ENCODE data around the gene PIEZO1.

Gene PIEZO1

DNA sequence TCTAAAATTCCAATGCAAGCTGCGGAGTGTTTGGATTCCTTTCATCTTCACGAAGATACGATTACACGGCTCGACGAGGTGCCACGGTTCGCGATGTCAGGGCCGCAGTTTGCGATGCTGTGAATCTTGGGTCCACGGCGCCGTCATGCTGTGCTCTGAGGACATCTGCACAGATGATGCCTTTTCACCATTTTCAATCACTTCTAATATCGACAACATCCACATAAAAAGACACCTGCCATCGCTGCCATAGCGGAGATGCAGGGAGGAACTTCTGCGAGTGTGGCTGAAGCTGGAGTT, 33.5 kb upstream of the PIEZO1 start:
- Histone ChIP-seq H4K8ac (ENCODE audit: low read depth, low read length) (no peak overlapping the region), H3K79me1 (ENCODE audit: low read length) (no peaks in the 10 kb centered on the region), H3K9me3 (ENCODE audit: insufficient read depth, low read depth, low read length) (no peaks in the 10 kb centered on the region), H4K91ac (ENCODE audit: low read depth, low read length) (no peak overlapping the region), H3K4ac (ENCODE audit: low read depth, low read length) (no peak overlapping the region), H2BK5ac (ENCODE audit: low read depth, low read length, poor library complexity) (no peak overlapping the region), H3K27ac (ENCODE audit: low read depth, low read length) (no peak overlapping the region), H2BK12ac (ENCODE audit: low read length) (no peak overlapping the region), H3K18ac (ENCODE audit: low read length) (no peak overlapping the region), H3K36me3 (ENCODE audit: control insufficient read depth in 1 of 2, insufficient read depth in 2 of 2, low read length in 2 of 2) (peaks cover 24 to 26% of the 10 kb centered on the region in 2 experiments), H3K4me1 (ENCODE audit: control insufficient read depth in 1 of 2, insufficient read depth in 2 of 2, low read length in 2 of 2) (no peaks in the 10 kb centered on the region), H3K23ac (ENCODE audit: low read length) (no peak overlapping the region), H3K4me2 (ENCODE audit: low read length) (no peak overlapping the region), H2AFZ (ENCODE audit: insufficient read depth, low read length, poor library complexity) (no peak overlapping the region), H3K4me3 (ENCODE audit: low read depth, low read length) (peak overlapping the region; percentile 33), H3K14ac (ENCODE audit: low read length) (no peak overlapping the region), H3K9ac (ENCODE audit: low read length) (no peak overlapping the region), H4K12ac (ENCODE audit: low read depth, low read length) (no peak overlapping the region), H2BK120ac (ENCODE audit: insufficient read depth, low read length, poor library complexity) (no peak overlapping the region), H2AK5ac (ENCODE audit: low read length) (no peak overlapping the region), H3K79me2 (ENCODE audit: control insufficient read depth, insufficient read depth, low read length, poor library complexity) (no peaks in the 10 kb centered on the region), H3K27me3 (ENCODE audit: insufficient read depth, low read length) (no peaks in the 10 kb centered on the region)
- WGBS (ENCODE audit: extremely low coverage, insufficient coverage, insufficient read length), result no CpG with 5 or more reads among the region's 18 CpGs
- DNase-seq, result no peak

DNA sequence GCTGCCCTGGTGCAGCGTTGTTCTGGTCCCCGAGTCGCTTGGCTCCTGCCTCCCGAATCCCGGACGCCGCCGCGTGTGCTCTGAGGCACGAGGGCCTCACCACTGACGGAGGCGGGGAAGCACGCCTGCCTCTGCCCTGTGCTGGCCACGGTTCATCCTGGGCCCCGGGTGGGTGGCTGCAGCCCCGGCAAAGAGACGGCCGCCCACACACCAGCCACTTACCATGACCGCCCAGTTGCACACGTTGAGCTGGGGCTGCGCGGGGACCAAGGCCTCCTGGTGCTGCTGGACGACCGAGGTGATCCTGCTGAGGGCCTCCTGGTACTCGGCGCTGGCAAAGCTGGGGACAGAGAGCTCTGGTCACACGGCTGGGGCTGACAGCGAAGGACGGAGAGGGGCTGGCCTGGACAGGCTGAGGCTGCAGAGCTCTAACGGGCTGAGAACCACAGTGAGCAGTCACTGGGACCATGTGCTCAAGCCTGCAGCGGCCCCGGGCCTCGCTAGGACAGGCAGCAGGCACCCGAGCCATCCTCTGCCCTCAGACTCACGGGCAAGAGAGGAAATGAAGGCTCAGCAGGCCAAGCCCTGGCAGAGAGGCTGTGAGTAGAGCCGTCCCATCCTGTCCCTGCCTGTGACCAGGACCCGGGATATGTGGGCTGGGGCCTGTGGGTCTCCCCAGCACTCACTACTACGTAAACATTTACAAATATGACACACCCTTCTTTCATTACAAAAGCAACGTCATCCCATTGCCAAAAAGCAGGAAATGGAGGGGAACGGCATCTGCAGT, 33.0 kb upstream of the PIEZO1 start:
- peaks cover 24 to 26% of the 10 kb centered on the region in 2 experiments for H3K36me3 ChIP-seq (ENCODE audit: control insufficient read depth in 1 of 2, insufficient read depth in 2 of 2, low read length in 2 of 2)
- no peaks in the 10 kb centered on the region for H3K27me3 ChIP-seq (ENCODE audit: insufficient read depth, low read length)
- no peaks in the 10 kb centered on the region for H3K79me1 ChIP-seq (ENCODE audit: low read length)
- H3K4me1 ChIP-seq (ENCODE audit: control insufficient read depth in 1 of 2, insufficient read depth in 2 of 2, low read length in 2 of 2), result no peaks in the 10 kb centered on the region
- H2BK12ac ChIP-seq (ENCODE audit: low read length), result no peak overlapping the region
- H3K18ac ChIP-seq (ENCODE audit: low read length), result no peak overlapping the region
- no peak overlapping the region for H4K91ac ChIP-seq (ENCODE audit: low read depth, low read length)
- no CpG with 5 or more reads among the region's 40 CpGs for WGBS (ENCODE audit: extremely low coverage, insufficient coverage, insufficient read length)
- no peak overlapping the region for H4K12ac ChIP-seq (ENCODE audit: low read depth, low read length)
- H3K9ac ChIP-seq (ENCODE audit: low read length), result no peak overlapping the region
- no peaks in the 10 kb centered on the region for H3K79me2 ChIP-seq (ENCODE audit: control insufficient read depth, insufficient read depth, low read length, poor library complexity)
- no peak overlapping the region for H4K8ac ChIP-seq (ENCODE audit: low read depth, low read length)
- H3K4me3 ChIP-seq (ENCODE audit: low read depth, low read length), result no peak overlapping the region
- no peak overlapping the region for H2BK5ac ChIP-seq (ENCODE audit: low read depth, low read length, poor library complexity)
- DNase-seq, result peak in 1 of 2 donors; percentile 4
- no peak overlapping the region for H3K23ac ChIP-seq (ENCODE audit: low read length)
- H2BK120ac ChIP-seq (ENCODE audit: insufficient read depth, low read length, poor library complexity), result no peak overlapping the region
- no peak overlapping the region for H3K4ac ChIP-seq (ENCODE audit: low read depth, low read length)
- no peaks in the 10 kb centered on the region for H3K9me3 ChIP-seq (ENCODE audit: insufficient read depth, low read depth, low read length)
- no peak overlapping the region for H2AK5ac ChIP-seq (ENCODE audit: low read length)
- H3K27ac ChIP-seq (ENCODE audit: low read depth, low read length), result no peak overlapping the region
- H2AFZ ChIP-seq (ENCODE audit: insufficient read depth, low read length, poor library complexity), result no peak overlapping the region
- no peak overlapping the region for H3K4me2 ChIP-seq (ENCODE audit: low read length)
- H3K14ac ChIP-seq (ENCODE audit: low read length), result no peak overlapping the region

DNA sequence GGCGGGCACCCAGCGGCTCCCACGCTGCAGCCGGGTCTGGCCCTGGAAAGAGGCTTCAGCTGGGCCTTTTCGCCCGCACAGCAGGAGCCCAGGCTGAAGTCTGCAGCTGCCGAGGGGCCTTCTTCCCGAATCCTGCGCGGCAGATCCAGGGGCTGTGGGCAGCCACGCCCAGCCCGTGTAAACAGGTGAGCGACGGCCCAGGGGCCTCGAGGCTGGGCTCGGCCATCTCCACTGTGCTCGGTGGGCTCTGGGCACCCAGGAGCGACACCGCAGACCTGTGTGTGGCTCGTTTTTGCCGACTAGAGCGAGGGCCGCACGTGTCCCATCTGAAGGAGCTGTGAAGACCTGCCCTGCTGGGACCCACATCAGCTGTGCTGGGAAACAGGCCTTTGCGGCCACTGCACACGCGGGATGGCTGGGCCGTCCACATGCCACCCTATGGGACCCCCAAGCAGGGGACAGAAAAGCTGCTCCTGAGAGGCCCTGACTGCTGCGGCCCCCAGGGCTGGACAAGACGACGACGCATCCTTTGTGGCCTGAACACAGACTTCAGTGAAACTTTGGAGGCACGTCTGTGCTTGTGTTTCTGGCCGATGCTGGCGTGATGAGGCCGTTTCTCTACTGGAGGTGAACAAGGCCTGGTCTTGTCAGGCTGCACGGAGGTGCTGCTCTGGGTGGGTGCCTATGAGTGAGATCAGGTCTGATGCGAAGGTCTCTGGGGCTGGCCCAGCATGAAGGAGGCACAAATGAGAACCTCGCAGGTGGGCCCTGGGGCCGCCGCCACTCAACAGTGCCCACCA, 31.9 kb upstream of the PIEZO1 start:
- no peak overlapping the region for H3K4ac ChIP-seq (ENCODE audit: low read depth, low read length)
- H3K27ac ChIP-seq (ENCODE audit: low read depth, low read length), result no peak overlapping the region
- no CpG with 5 or more reads among the region's 41 CpGs for WGBS (ENCODE audit: extremely low coverage, insufficient coverage, insufficient read length)

DNA sequence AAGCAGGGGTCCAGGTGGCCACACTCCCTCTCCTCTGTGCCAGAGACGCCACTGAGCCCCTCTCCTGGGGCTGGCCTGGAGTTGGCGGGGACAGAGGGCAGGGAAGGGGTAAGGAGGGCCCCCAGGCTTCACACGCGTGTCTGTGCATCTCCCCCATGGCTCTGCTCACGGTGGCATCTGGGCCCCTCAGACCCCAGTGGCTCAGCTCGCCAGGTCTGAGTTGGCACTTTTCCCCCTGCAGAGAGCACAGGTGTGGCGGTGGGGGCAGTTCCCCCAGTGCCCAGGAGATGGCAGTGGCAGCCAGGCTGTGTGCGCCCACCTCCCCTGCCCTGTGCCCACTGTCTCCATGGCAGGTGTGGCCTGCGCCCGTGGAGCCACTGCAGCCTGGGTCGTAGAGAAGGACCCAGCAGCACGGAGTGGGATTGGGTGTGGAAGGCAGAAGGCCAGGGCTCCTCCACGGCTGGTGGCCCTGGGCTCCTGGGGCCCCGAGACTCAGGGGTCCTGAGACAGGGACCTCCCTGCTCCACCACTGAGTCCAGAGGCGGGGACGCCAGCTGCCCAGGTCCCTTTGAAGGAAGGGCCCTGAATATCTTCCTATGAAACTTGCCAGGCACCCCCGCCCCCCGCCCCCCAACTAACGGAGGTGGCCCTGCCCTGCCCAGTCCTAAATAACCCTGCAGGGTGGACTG, 31.0 kb upstream of the PIEZO1 start:
- Histone ChIP-seq H3K27me3 (ENCODE audit: insufficient read depth, low read length) (no peaks in the 10 kb centered on the region), H2AFZ (ENCODE audit: insufficient read depth, low read length, poor library complexity) (no peak overlapping the region), H2BK5ac (ENCODE audit: low read depth, low read length, poor library complexity) (no peak overlapping the region), H3K23ac (ENCODE audit: low read length) (no peak overlapping the region), H3K9ac (ENCODE audit: low read length) (no peak overlapping the region), H3K36me3 (ENCODE audit: control insufficient read depth in 1 of 2, insufficient read depth in 2 of 2, low read length in 2 of 2) (peaks cover 7 to 8% of the 10 kb centered on the region in 2 experiments), H2AK5ac (ENCODE audit: low read length) (no peak overlapping the region), H3K4me3 (ENCODE audit: low read depth, low read length) (no peak overlapping the region), H3K4me2 (ENCODE audit: low read length) (no peak overlapping the region), H3K79me2 (ENCODE audit: control insufficient read depth, insufficient read depth, low read length, poor library complexity) (peaks cover 8% of the 10 kb centered on the region), H3K4ac (ENCODE audit: low read depth, low read length) (no peak overlapping the region), H3K18ac (ENCODE audit: low read length) (no peak overlapping the region), H2BK12ac (ENCODE audit: low read length) (no peak overlapping the region), H3K27ac (ENCODE audit: low read depth, low read length) (no peak overlapping the region), H4K91ac (ENCODE audit: low read depth, low read length) (no peak overlapping the region), H3K9me3 (ENCODE audit: insufficient read depth, low read depth, low read length) (peaks cover 2% of the 10 kb centered on the region), H3K79me1 (ENCODE audit: low read length) (peaks cover 13% of the 10 kb centered on the region), H4K12ac (ENCODE audit: low read depth, low read length) (no peak overlapping the region), H3K4me1 (ENCODE audit: control insufficient read depth in 1 of 2, insufficient read depth in 2 of 2, low read length in 2 of 2) (peaks cover 1 to 9% of the 10 kb centered on the region in 2 experiments), H4K8ac (ENCODE audit: low read depth, low read length) (no peak overlapping the region), H2BK120ac (ENCODE audit: insufficient read depth, low read length, poor library complexity) (no peak overlapping the region), H3K14ac (ENCODE audit: low read length) (no peak overlapping the region)
- DNase-seq, result peak in 1 of 2 donors; percentile 33
- no CpG with 5 or more reads among the region's 19 CpGs for WGBS (ENCODE audit: extremely low coverage, insufficient coverage, insufficient read length)

More for the DNA sequence above, 31.9 kb upstream of the PIEZO1 start:
- peaks cover 2% of the 10 kb centered on the region for H3K9me3 ChIP-seq (ENCODE audit: insufficient read depth, low read depth, low read length)
- no peak overlapping the region for H2BK5ac ChIP-seq (ENCODE audit: low read depth, low read length, poor library complexity)
- H3K27me3 ChIP-seq (ENCODE audit: insufficient read depth, low read length), result no peaks in the 10 kb centered on the region
- H3K9ac ChIP-seq (ENCODE audit: low read length), result no peak overlapping the region
- no peak overlapping the region for H3K4me3 ChIP-seq (ENCODE audit: low read depth, low read length)
- no peak overlapping the region for H3K4me2 ChIP-seq (ENCODE audit: low read length)
- H2BK12ac ChIP-seq (ENCODE audit: low read length), result no peak overlapping the region
- peaks cover 13 to 16% of the 10 kb centered on the region in 2 experiments for H3K36me3 ChIP-seq (ENCODE audit: control insufficient read depth in 1 of 2, insufficient read depth in 2 of 2, low read length in 2 of 2)
- H2AK5ac ChIP-seq (ENCODE audit: low read length), result no peak overlapping the region
- H3K14ac ChIP-seq (ENCODE audit: low read length), result no peak overlapping the region
- H3K79me2 ChIP-seq (ENCODE audit: control insufficient read depth, insufficient read depth, low read length, poor library complexity), result peaks cover 3% of the 10 kb centered on the region
- no peak for DNase-seq
- peaks cover 6% of the 10 kb centered on the region for H3K79me1 ChIP-seq (ENCODE audit: low read length)
- H3K18ac ChIP-seq (ENCODE audit: low read length), result no peak overlapping the region
- H3K23ac ChIP-seq (ENCODE audit: low read length), result no peak overlapping the region
- H4K91ac ChIP-seq (ENCODE audit: low read depth, low read length), result no peak overlapping the region
- H4K8ac ChIP-seq (ENCODE audit: low read depth, low read length), result no peak overlapping the region
- H2AFZ ChIP-seq (ENCODE audit: insufficient read depth, low read length, poor library complexity), result no peak overlapping the region
- no peak overlapping the region for H2BK120ac ChIP-seq (ENCODE audit: insufficient read depth, low read length, poor library complexity)
- peaks cover 0 to 5% of the 10 kb centered on the region in 2 experiments for H3K4me1 ChIP-seq (ENCODE audit: control insufficient read depth in 1 of 2, insufficient read depth in 2 of 2, low read length in 2 of 2)
- H4K12ac ChIP-seq (ENCODE audit: low read depth, low read length), result no peak overlapping the region

Measured in trophoblast cell (in vitro differentiated cells and primary cell).